H1 (cell line): Measurements from ENCODE around the gene NMT1.

Source experiments
- EZH2 ChIP-seq: fragments of 200-600 bp; sonication (generic); IDR thresholded peaks from 2 replicates; pipeline ENCODE4 v1.7.1; 2012; ENCODE audit warnings: low read depth, mild to moderate bottlenecking, moderate library complexity, low read length, inconsistent platforms; ENCODE audit not compliant: severe bottlenecking
- MAX ChIP-seq: IDR thresholded peaks from 2 replicates; pipeline ENCODE4 v1.6.1; 2012; ENCODE audit warnings: inconsistent platforms
- SIN3A ChIP-seq, 2 experiments: IDR thresholded peaks in 1 of 2; conservative IDR thresholded peaks in 1 of 2; 2 replicates each; pipeline ENCODE4 v1.6.1; 2011 to 2012; ENCODE audit warnings: low read length in 2 of 2, improper control_type of control experiment in 1 of 2, low read depth in 1 of 2, mild to moderate bottlenecking in 1 of 2

- TF ChIP-seq EZH2 (no peak), MAX (no peak), SIN3A (conservative IDR thresholded peaks at IDR 0.05 in 1 of 2, IDR thresholded peaks at IDR 0.05 in 1 of 2; ENCODE audit: low read depth in 1 of 2, low read length in 2 of 2) (no peak)
Measured at GRCh38 chr17:45096141-45096540, 35.0 kb downstream of the NMT1 start.
